ENCODE measurements around the gene CORO1C. TPM values are rescaled to one million over a fixed set of nuclear protein-coding genes. Genes with fewer than 3 reads are reported as not detected.

CORO1C gene
- polyA plus RNA-seq, 1 of the 3 experiments (the other 2 are of a cell fraction): 150 TPM

DNA sequence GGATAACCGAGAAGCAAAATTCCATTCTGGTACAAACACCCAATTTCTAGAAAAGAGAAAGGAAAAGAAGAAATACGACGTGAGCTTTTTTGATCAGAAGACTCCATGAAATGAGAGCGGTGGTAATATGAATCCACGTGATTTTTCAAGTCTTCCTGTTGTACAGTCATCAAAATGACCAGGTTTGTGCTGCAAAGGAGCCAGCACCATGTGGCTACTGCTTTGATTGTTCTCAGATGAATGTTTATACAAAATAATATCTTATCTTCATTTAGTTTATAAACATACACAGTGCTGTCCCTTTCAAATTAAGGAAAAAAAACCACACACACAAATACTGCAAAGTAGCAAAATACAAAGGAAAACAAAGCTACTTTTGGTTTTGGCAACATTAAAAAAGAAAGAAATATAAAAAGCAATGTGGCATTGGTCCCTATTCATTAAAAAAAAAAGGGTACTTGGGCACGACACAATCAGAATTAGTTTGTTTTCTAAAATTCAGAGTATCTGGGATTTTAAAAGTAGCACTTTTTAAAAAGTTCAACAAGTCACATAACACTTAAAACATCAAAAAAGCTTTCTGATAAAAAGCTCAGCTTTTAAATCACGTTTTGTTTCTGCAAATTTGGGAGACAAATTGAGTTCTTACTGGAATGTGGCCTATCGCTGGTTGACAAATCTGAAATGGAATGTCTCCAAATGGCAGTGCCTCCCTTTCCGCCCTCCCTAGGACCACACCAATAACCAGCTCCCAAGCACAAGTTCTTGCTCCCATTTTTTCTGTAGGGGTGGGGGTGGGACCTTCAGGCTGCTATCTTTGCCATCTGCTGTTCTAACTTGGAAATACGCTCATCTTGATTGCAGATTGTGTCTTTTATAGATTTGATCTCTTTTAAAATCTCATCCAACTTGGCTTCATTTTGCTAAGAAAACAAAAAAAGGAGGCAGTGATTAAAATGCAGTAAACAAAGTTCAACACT, 84.4 kb downstream of the CORO1C start:
- WGBS (ENCODE audit: low lambda C conversion rate): 81% methylated on average over 10 of the region's 10 CpGs

DNA sequence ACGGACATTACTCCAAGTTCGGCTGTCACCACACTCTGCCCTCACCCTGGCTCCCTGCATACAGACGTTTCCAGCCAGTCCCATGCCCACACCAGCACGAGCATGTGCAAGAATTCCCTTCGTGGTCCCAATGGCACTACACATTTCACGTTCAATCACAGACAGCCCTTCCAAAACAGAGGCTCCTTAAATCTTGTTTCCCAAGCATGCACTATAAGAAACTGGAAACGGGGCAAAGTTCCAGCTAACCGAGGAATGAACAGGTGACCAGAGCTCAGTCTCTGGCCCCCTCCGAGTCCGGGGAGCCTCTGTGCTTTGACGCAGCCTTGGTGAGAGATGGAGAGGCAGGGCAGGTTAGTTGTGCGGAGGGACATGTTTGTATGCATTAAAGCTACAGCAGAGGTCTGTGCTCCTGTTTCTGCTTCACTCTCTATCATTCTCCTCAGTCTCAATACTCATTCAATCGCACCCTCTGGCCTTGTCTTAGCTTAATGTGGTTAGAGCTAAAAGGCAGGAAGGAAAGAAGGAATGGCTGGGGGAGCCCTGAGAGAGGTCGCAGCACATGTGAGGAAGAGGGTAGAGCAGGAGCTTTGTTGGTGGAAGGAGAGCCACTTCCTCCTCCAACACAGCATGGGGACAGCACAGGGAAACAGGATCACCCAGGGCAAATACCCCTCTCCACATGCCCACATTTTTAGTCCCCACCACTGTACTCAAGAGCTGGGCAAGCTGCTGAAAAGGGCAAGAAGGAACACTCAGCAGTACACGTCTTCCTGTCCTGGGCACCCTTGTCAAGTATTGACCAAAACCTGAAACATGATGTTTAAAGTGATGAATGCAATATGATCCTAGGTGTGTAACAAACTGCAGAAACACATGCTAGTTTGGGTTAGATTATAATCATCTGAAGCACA, 85.4 kb downstream of the CORO1C start:
- ChIA-PET CTCF (interaction anchor here (1.1 to 3.0 kb wide), 6 partner anchors 9 to 158 kb away, joined by 3 to 18 read pairs (median 6); no protein-coding TSS in a partner anchor), POLR2A (no interaction called here)
- Histone ChIP-seq H3K9me2 (no peaks in the 10 kb centered on the region), H3K9me3 (no peaks in the 10 kb centered on the region), H2AFZ (ENCODE audit: low read depth) (no peak overlapping the region), H3K27me3 (ENCODE audit: insufficient read depth) (no peaks in the 10 kb centered on the region), H3K27ac (ENCODE audit: low read depth in 2 of 2, low read length in 1 of 2) (peak overlapping the region; percentile 30 to 87; a peak in 2 of 4 replicates), H3K4me2 (no peak overlapping the region), H3F3A (replicated peaks; ENCODE audit: insufficient read depth) (peaks cover 72% of the 10 kb centered on the region), H3K4me3 (ENCODE audit: low read depth in 2 of 2, low read length in 1 of 2) (no peak overlapping the region), H3K79me2 (ENCODE audit: insufficient read depth) (peaks cover 37% of the 10 kb centered on the region; the same call in 1 of the 2 replicates), H4K20me1 (ENCODE audit: insufficient read depth) (no peaks in the 10 kb centered on the region; the same call in 1 of the 2 replicates), H3K36me3 (replicated peaks in 1 of 2; ENCODE audit: control insufficient read depth in 1 of 2, insufficient read depth in 2 of 2, low read length in 1 of 2) (peaks cover 43 to 59% of the 10 kb centered on the region in 2 experiments), H3K4me1 (ENCODE audit: control insufficient read depth in 1 of 2, insufficient read depth in 2 of 2, low read depth in 1 of 2, low read length in 1 of 2) (peaks cover 16 to 65% of the 10 kb centered on the region in 2 experiments; a peak in 3 of 4 replicates), H3K9ac (no peak overlapping the region)
- TF ChIP-seq EP300 (IDR thresholded peaks at IDR 0.05; ENCODE audit: borderline replicate concordance in 1 of 2, low read depth in 1 of 2, low read length in 1 of 2) (no peak), RCOR1 (IDR thresholded peaks at IDR 0.05; ENCODE audit: low read length) (no peak), PBX3 (IDR thresholded peaks at IDR 0.05) (no peak), ELF1 (IDR thresholded peaks at IDR 0.05) (no peak), EZH2phosphoT487 (IDR thresholded peaks at IDR 0.05; ENCODE audit: borderline replicate concordance, low read depth) (no peak), TEAD4 (IDR thresholded peaks at IDR 0.05; ENCODE audit: borderline replicate concordance, insufficient read depth) (no peak), JUND (IDR thresholded peaks at IDR 0.05) (no peak)
- TF ChIP-seq, protein P1, sequence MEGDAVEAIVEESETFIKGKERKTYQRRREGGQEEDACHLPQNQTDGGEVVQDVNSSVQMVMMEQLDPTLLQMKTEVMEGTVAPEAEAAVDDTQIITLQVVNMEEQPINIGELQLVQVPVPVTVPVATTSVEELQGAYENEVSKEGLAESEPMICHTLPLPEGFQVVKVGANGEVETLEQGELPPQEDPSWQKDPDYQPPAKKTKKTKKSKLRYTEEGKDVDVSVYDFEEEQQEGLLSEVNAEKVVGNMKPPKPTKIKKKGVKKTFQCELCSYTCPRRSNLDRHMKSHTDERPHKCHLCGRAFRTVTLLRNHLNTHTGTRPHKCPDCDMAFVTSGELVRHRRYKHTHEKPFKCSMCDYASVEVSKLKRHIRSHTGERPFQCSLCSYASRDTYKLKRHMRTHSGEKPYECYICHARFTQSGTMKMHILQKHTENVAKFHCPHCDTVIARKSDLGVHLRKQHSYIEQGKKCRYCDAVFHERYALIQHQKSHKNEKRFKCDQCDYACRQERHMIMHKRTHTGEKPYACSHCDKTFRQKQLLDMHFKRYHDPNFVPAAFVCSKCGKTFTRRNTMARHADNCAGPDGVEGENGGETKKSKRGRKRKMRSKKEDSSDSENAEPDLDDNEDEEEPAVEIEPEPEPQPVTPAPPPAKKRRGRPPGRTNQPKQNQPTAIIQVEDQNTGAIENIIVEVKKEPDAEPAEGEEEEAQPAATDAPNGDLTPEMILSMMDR (IDR thresholded peaks at IDR 0.05): no peak
- DNase-seq: no peak
- 93% methylated on average over 15 of the region's 15 CpGs for WGBS (ENCODE audit: low lambda C conversion rate)

More for the DNA sequence above, 84.4 kb downstream of the CORO1C start:
- Histone ChIP-seq H3K27me3 (ENCODE audit: insufficient read depth) (no peaks in the 10 kb centered on the region), H3K9me3 (no peaks in the 10 kb centered on the region), H3K4me1 (ENCODE audit: control insufficient read depth in 1 of 2, insufficient read depth in 2 of 2, low read depth in 1 of 2, low read length in 1 of 2) (peaks cover 6 to 56% of the 10 kb centered on the region in 2 experiments; a peak in 3 of 4 replicates), H3K27ac (ENCODE audit: low read depth in 2 of 2, low read length in 1 of 2) (peak overlapping the region in 1 of 2 experiments; percentile 87; a peak in 3 of 4 replicates), H4K20me1 (ENCODE audit: insufficient read depth) (no peaks in the 10 kb centered on the region; the same call in 1 of the 2 replicates), H3K4me3 (ENCODE audit: low read depth in 2 of 2, low read length in 1 of 2) (no peak overlapping the region), H3K4me2 (no peak overlapping the region), H3K36me3 (replicated peaks in 1 of 2; ENCODE audit: control insufficient read depth in 1 of 2, insufficient read depth in 2 of 2, low read length in 1 of 2) (peaks cover 50 to 67% of the 10 kb centered on the region in 2 experiments), H3K79me2 (ENCODE audit: insufficient read depth) (peaks cover 44% of the 10 kb centered on the region; the same call in 1 of the 2 replicates), H3K9me2 (no peaks in the 10 kb centered on the region), H2AFZ (ENCODE audit: low read depth) (no peak overlapping the region), H3K9ac (no peak overlapping the region), H3F3A (replicated peaks; ENCODE audit: insufficient read depth) (peaks cover 72% of the 10 kb centered on the region)
- no peak for DNase-seq
- ChIA-PET POLR2A (no interaction called here), CTCF (interaction anchor here (1.1 to 3.0 kb wide), 4 partner anchors 10 to 157 kb away, joined by 4 to 18 read pairs (median 6); no protein-coding TSS in a partner anchor)
- TF ChIP-seq CHD2 (IDR thresholded peaks at IDR 0.05; ENCODE audit: low read length, partially characterized antibody) (no peak), RXRA (IDR thresholded peaks at IDR 0.05; ENCODE audit: borderline replicate concordance, low read depth) (no peak), JUND (IDR thresholded peaks at IDR 0.05) (0 out of 2 replicates have a peak, but pooled peaks have one; percentile 8), FOXM1 (IDR thresholded peaks at IDR 0.05; ENCODE audit: low read depth) (no peak), RCOR1 (IDR thresholded peaks at IDR 0.05; ENCODE audit: low read length) (no peak)
- TF ChIP-seq, protein P1 (IDR thresholded peaks at IDR 0.05): 0 out of 2 replicates have a peak, but pooled peaks have one; percentile 9
